HG02610 (cell line): ENCODE results near the gene KLF4.

Source experiments
- ATAC-seq: cut with Tn5 transposase; IDR thresholded peaks from one replicate; pipeline ENCODE4 v1.9.1; 2021; ENCODE audit warnings: mild to moderate bottlenecking, moderate library complexity; ENCODE audit not compliant: unreplicated experiment

The KLF4 gene

GRCh38 chr9:107455425-107456135 lies 34.0 kb downstream of the KLF4 start:
- no peak for ATAC-seq

GRCh38 chr9:107453479-107453878 lies 36.1 kb downstream of the KLF4 start:
- ATAC-seq = no peak

- ATAC-seq = no peak
These were observed 41.7 kb downstream of the KLF4 start for GRCh38 chr9:107447834-107448233.

GRCh38 chr9:107447081-107447480 lies 42.5 kb downstream of the KLF4 start:
- no peak for ATAC-seq

GRCh38 chr9:107446491-107446890 lies 43.1 kb downstream of the KLF4 start:
- ATAC-seq = no peak

GRCh38 chr9:107443786-107444185 lies 45.8 kb downstream of the KLF4 start:
- no peak for ATAC-seq

GRCh38 chr9:107439991-107440456 lies 49.5 kb downstream of the KLF4 start:
- no peak for ATAC-seq

GRCh38 chr9:107438211-107439031 lies 51.1 kb downstream of the KLF4 start:
- no peak for ATAC-seq

- no peak for ATAC-seq
These were observed 51.9 kb downstream of the KLF4 start for GRCh38 chr9:107437716-107438115.

- no peak for ATAC-seq
These were observed 54.2 kb downstream of the KLF4 start for GRCh38 chr9:107435415-107435814.
